GM04503 (cell line): ENCODE results near the gene DNAJB6.

Experiments
- DNase-seq: peaks from one replicate; pipeline ENCODE4 v3.0.0-alpha.2; 2012; ENCODE audit warnings: low read depth

The DNAJB6 gene

GRCh38 chr7:157466867-157467261, 130.1 kb downstream of the DNAJB6 start:
- DNase-seq: no peak
